GM19395 (cell line): ENCODE measurements around the gene HSPA12A.

ENCODE experiments used
- ATAC-seq: cut with Tn5 transposase; IDR thresholded peaks from one replicate; pipeline ENCODE4 v1.9.1; 2021; ENCODE audit warnings: mild to moderate bottlenecking, moderate library complexity; ENCODE audit not compliant: unreplicated experiment

The HSPA12A gene

GRCh38 chr10:116742367-116743265, at the start of gene HSPA12A:
Gene HSPA12A (minus strand): TSS chr10:116742566. CDS start chr10:116742469, 97 bp downstream.
- peak; percentile 91 for ATAC-seq

GRCh38 chr10:116791241-116791640, 48.9 kb upstream of the HSPA12A start:
- no peak for ATAC-seq

GRCh38 chr10:116787893-116788665, 45.7 kb upstream of the HSPA12A start:
- ATAC-seq: peak; percentile 97

GRCh38 chr10:116787053-116787659, 44.8 kb upstream of the HSPA12A start:
- no peak for ATAC-seq

- no peak for ATAC-seq
Measured at GRCh38 chr10:116785867-116786266, 43.5 kb upstream of the HSPA12A start.

GRCh38 chr10:116785282-116785681, 42.9 kb upstream of the HSPA12A start:
- ATAC-seq: no peak

GRCh38 chr10:116784651-116785050, 42.3 kb upstream of the HSPA12A start:
- ATAC-seq: no peak

GRCh38 chr10:116784035-116784434, 41.7 kb upstream of the HSPA12A start:
- ATAC-seq: no peak

- ATAC-seq: no peak
Measured at GRCh38 chr10:116783011-116783655, 40.8 kb upstream of the HSPA12A start.

- no peak for ATAC-seq
Measured at GRCh38 chr10:116781370-116781884, 39.1 kb upstream of the HSPA12A start.

GRCh38 chr10:116780691-116781205, 38.4 kb upstream of the HSPA12A start:
- ATAC-seq: no peak

GRCh38 chr10:116779076-116779687, 36.8 kb upstream of the HSPA12A start:
- ATAC-seq: no peak

GRCh38 chr10:116777006-116777405, 34.6 kb upstream of the HSPA12A start:
- ATAC-seq: no peak

- ATAC-seq: no peak
Measured at GRCh38 chr10:116775488-116776400, 33.4 kb upstream of the HSPA12A start.

- ATAC-seq: no peak
Measured at GRCh38 chr10:116774728-116775151, 32.4 kb upstream of the HSPA12A start.

- no peak for ATAC-seq
Measured at GRCh38 chr10:116772909-116773705, 30.7 kb upstream of the HSPA12A start.

GRCh38 chr10:116771959-116772585, 29.7 kb upstream of the HSPA12A start:
- ATAC-seq: no peak
